Measurements from ENCODE around the gene RRN3.
"Not testable (repeated sequence)": the region's sequence is repeated elsewhere in the genome, so short reads cannot be mapped to it uniquely, and the experiment has no call there.

Gene RRN3

GRCh38 chr16:15099366-15099909, 5.4 kb upstream of the RRN3 start:
- H2BK12ac ChIP-seq (ENCODE audit: low read length); H2AFZ ChIP-seq (ENCODE audit: insufficient read depth, low read length, poor library complexity); H3K4me1 ChIP-seq (ENCODE audit: control insufficient read depth in 1 of 2, insufficient read depth in 2 of 2, low read length in 2 of 2); H3K27ac ChIP-seq (ENCODE audit: low read depth, low read length); H3K4ac ChIP-seq (ENCODE audit: low read depth, low read length); H4K12ac ChIP-seq (ENCODE audit: low read depth, low read length); H3K4me3 ChIP-seq (ENCODE audit: low read depth, low read length); H3K23ac ChIP-seq (ENCODE audit: low read length); H3K79me1 ChIP-seq (ENCODE audit: low read length); H3K36me3 ChIP-seq (ENCODE audit: control insufficient read depth in 1 of 2, insufficient read depth in 2 of 2, low read length in 2 of 2); H3K27me3 ChIP-seq (ENCODE audit: insufficient read depth, low read length); H2BK120ac ChIP-seq (ENCODE audit: insufficient read depth, low read length, poor library complexity); H2BK5ac ChIP-seq (ENCODE audit: low read depth, low read length, poor library complexity); H3K79me2 ChIP-seq (ENCODE audit: control insufficient read depth, insufficient read depth, low read length, poor library complexity); DNase-seq; H3K9me3 ChIP-seq (ENCODE audit: insufficient read depth, low read depth, low read length); H3K18ac ChIP-seq (ENCODE audit: low read length); H2AK5ac ChIP-seq (ENCODE audit: low read length); H4K8ac ChIP-seq (ENCODE audit: low read depth, low read length); H4K91ac ChIP-seq (ENCODE audit: low read depth, low read length); H3K14ac ChIP-seq (ENCODE audit: low read length); H3K9ac ChIP-seq (ENCODE audit: low read length); H3K4me2 ChIP-seq (ENCODE audit: low read length): not testable (repeated sequence)
- no CpG with 5 or more reads among the region's 2 CpGs for WGBS (ENCODE audit: extremely low coverage, insufficient coverage, insufficient read length)

GRCh38 chr16:15096583-15096972, 2.5 kb upstream of the RRN3 start:
- not testable (repeated sequence) for H4K12ac ChIP-seq (ENCODE audit: low read depth, low read length); H3K9ac ChIP-seq (ENCODE audit: low read length); H3K36me3 ChIP-seq (ENCODE audit: control insufficient read depth in 1 of 2, insufficient read depth in 2 of 2, low read length in 2 of 2); H3K4ac ChIP-seq (ENCODE audit: low read depth, low read length); H2BK120ac ChIP-seq (ENCODE audit: insufficient read depth, low read length, poor library complexity); H2BK5ac ChIP-seq (ENCODE audit: low read depth, low read length, poor library complexity); H3K18ac ChIP-seq (ENCODE audit: low read length); H3K27me3 ChIP-seq (ENCODE audit: insufficient read depth, low read length); H3K9me3 ChIP-seq (ENCODE audit: insufficient read depth, low read depth, low read length); H3K4me1 ChIP-seq (ENCODE audit: control insufficient read depth in 1 of 2, insufficient read depth in 2 of 2, low read length in 2 of 2); H3K79me1 ChIP-seq (ENCODE audit: low read length); H2AFZ ChIP-seq (ENCODE audit: insufficient read depth, low read length, poor library complexity); H3K23ac ChIP-seq (ENCODE audit: low read length); H4K91ac ChIP-seq (ENCODE audit: low read depth, low read length); H3K14ac ChIP-seq (ENCODE audit: low read length); H3K27ac ChIP-seq (ENCODE audit: low read depth, low read length); H4K8ac ChIP-seq (ENCODE audit: low read depth, low read length); H3K79me2 ChIP-seq (ENCODE audit: control insufficient read depth, insufficient read depth, low read length, poor library complexity); H2AK5ac ChIP-seq (ENCODE audit: low read length); H2BK12ac ChIP-seq (ENCODE audit: low read length); H3K4me2 ChIP-seq (ENCODE audit: low read length); H3K4me3 ChIP-seq (ENCODE audit: low read depth, low read length)
- no CpG with 5 or more reads among the region's 9 CpGs for WGBS (ENCODE audit: extremely low coverage, insufficient coverage, insufficient read length)
- DNase-seq = peak; percentile 26 to 47

- no CpG with 5 or more reads among the region's 14 CpGs for WGBS (ENCODE audit: extremely low coverage, insufficient coverage, insufficient read length)
- H3K36me3 ChIP-seq (ENCODE audit: control insufficient read depth in 1 of 2, insufficient read depth in 2 of 2, low read length in 2 of 2); H2AFZ ChIP-seq (ENCODE audit: insufficient read depth, low read length, poor library complexity); H3K14ac ChIP-seq (ENCODE audit: low read length); H2BK120ac ChIP-seq (ENCODE audit: insufficient read depth, low read length, poor library complexity); H3K9me3 ChIP-seq (ENCODE audit: insufficient read depth, low read depth, low read length); H2BK12ac ChIP-seq (ENCODE audit: low read length); H3K23ac ChIP-seq (ENCODE audit: low read length); H3K4me1 ChIP-seq (ENCODE audit: control insufficient read depth in 1 of 2, insufficient read depth in 2 of 2, low read length in 2 of 2); H3K4ac ChIP-seq (ENCODE audit: low read depth, low read length); H4K12ac ChIP-seq (ENCODE audit: low read depth, low read length); H2AK5ac ChIP-seq (ENCODE audit: low read length); H3K27me3 ChIP-seq (ENCODE audit: insufficient read depth, low read length); H3K27ac ChIP-seq (ENCODE audit: low read depth, low read length); H3K79me1 ChIP-seq (ENCODE audit: low read length); H2BK5ac ChIP-seq (ENCODE audit: low read depth, low read length, poor library complexity); H4K8ac ChIP-seq (ENCODE audit: low read depth, low read length); H3K9ac ChIP-seq (ENCODE audit: low read length); H3K79me2 ChIP-seq (ENCODE audit: control insufficient read depth, insufficient read depth, low read length, poor library complexity); H4K91ac ChIP-seq (ENCODE audit: low read depth, low read length); H3K18ac ChIP-seq (ENCODE audit: low read length): not testable (repeated sequence)
- Histone ChIP-seq H3K4me2 (ENCODE audit: low read length) (peak overlapping the region; percentile 65), H3K4me3 (ENCODE audit: low read depth, low read length) (peak overlapping the region; percentile 84)
- DNase-seq = peak; percentile 1 to 19
These were observed 509 bp downstream of the RRN3 start for GRCh38 chr16:15093571-15093954.

DNA sequence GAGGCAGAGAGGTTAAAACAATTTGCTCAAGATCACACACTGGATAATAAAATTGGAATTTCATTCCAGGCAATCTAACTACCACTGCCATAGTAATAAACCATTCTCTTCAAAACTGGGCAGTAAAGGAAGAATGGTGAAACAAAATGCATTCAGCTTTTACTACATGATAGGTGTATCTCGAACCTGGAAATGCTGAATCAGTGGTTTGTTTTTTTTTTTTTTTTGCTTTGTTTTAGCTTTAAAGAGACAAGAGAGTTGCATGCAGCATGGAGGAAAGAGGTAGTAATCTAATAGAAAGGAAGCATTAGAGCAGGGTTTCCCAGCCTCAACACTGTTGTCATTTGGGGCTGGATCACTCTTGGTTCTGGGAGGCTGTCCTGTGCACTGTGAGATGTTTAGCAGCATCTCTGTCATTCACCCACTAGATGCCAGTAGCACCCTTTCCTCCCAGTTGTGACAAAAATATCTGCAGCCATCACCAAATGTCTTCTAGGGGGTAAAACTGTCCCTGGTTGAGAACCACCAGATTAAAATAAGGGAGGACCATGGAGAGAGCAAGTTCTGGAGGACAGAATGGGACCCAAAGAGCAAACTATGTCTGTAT, 3.3 kb downstream of the RRN3 start:
- not testable (repeated sequence) for H2AK5ac ChIP-seq (ENCODE audit: low read length); H3K18ac ChIP-seq (ENCODE audit: low read length); H3K4me3 ChIP-seq (ENCODE audit: low read depth, low read length); H2BK12ac ChIP-seq (ENCODE audit: low read length); H2AFZ ChIP-seq (ENCODE audit: insufficient read depth, low read length, poor library complexity); H3K4ac ChIP-seq (ENCODE audit: low read depth, low read length); H3K79me2 ChIP-seq (ENCODE audit: control insufficient read depth, insufficient read depth, low read length, poor library complexity); H3K9me3 ChIP-seq (ENCODE audit: insufficient read depth, low read depth, low read length); H3K4me2 ChIP-seq (ENCODE audit: low read length); H2BK5ac ChIP-seq (ENCODE audit: low read depth, low read length, poor library complexity); H3K27ac ChIP-seq (ENCODE audit: low read depth, low read length); H3K4me1 ChIP-seq (ENCODE audit: control insufficient read depth in 1 of 2, insufficient read depth in 2 of 2, low read length in 2 of 2); DNase-seq; H4K91ac ChIP-seq (ENCODE audit: low read depth, low read length); H4K8ac ChIP-seq (ENCODE audit: low read depth, low read length); H3K9ac ChIP-seq (ENCODE audit: low read length); H3K14ac ChIP-seq (ENCODE audit: low read length); H3K23ac ChIP-seq (ENCODE audit: low read length); H3K36me3 ChIP-seq (ENCODE audit: control insufficient read depth in 1 of 2, insufficient read depth in 2 of 2, low read length in 2 of 2); H4K12ac ChIP-seq (ENCODE audit: low read depth, low read length); H3K79me1 ChIP-seq (ENCODE audit: low read length); H2BK120ac ChIP-seq (ENCODE audit: insufficient read depth, low read length, poor library complexity); H3K27me3 ChIP-seq (ENCODE audit: insufficient read depth, low read length)
- no CpG with 5 or more reads among the region's 1 CpG for WGBS (ENCODE audit: extremely low coverage, insufficient coverage, insufficient read length)

All from trophoblast cell (in vitro differentiated cells and primary cell).